Stimulated activated CD4-positive, alpha-beta T cell treated with anti-CD3 and anti-CD28 coated beads, Interleukin-15, amount 100 ng/mL, for 1 hour (primary cell): ENCODE data around the gene ADGRA3.

ENCODE experiments used
- DNase-seq, 2 donors: peaks; one replicate each; pipeline ENCODE4 v3.0.0-alpha.2; 2020; ENCODE audit warnings: low read depth in 1 of 2, low spot score in 1 of 2

ADGRA3 gene

DNA sequence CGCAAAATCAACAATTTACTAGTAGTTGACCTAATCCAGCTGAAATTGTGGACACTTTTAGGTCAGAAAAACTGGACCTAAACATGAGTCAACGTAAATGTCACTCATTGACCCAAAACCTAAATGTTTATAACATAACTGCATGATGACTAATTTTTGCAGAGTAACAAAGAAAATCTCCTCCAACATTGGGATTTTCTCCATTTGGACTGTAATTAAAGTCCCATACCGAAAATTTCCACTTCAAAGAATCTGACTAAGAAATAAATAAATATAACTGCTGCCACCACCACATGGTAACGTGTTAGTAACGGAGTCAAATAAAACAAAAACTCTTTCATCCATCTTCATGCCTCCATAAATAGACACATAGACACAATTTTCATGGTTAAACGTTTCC lies 1.9 kb downstream of the ADGRA3 start:
- DNase-seq = no peak

DNA sequence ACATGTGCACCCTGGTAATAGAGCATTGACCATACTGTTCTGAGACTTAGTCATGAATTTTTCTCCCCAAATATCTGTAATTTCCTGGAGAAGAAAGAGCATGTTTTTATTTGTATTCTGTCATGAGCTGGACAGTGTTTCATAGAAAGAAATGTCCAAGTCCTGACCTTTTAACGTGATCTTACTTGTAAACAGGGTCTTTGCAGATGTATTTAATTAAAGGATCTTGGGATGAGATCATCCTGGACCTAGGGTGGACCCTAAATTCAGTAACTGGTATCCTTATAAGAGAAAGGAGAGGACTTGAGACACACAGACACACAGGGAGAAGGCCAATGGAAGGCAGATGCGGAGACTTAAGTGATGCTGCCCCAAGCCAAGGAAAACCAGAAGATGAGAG lies 3.6 kb downstream of the ADGRA3 start:
- no peak for DNase-seq

DNA sequence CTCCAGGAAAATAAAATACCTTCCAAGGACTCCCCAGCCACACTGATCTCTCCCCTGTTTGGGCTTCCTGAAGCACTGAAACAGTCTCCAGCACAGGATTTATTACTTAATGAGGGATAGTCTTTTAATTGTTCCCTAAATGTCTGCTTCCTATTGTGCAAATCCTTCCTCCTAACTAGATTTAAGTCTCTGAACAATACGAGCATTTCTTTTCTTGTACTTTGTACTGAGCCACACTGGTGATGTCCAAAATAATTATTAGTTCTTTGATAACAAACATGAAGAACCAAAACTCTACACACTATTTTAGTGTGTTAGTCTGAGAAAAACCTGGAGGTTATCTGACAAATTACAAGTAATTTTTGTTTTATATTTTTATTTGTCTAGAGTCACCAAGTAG lies 5.1 kb downstream of the ADGRA3 start:
- DNase-seq = no peak

DNA sequence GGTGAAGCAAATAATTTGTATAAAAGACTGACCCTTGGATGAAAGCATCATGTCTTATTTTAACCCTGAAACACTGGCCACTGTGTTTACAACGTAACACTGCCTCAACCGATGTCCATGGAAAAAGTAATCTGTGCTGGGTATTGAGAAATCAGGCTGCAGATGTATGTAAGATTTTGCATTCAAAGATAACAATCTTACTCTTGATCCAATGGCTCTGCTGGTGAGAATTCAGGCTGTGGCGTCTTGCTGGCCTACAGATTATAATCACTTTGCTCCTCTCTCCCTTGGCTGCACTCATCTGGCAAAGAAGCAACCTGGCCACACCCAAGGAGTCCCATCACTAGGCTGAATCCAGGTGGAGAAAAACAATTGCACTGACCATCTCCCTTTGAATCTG lies 7.5 kb downstream of the ADGRA3 start:
- no peak for DNase-seq

DNA sequence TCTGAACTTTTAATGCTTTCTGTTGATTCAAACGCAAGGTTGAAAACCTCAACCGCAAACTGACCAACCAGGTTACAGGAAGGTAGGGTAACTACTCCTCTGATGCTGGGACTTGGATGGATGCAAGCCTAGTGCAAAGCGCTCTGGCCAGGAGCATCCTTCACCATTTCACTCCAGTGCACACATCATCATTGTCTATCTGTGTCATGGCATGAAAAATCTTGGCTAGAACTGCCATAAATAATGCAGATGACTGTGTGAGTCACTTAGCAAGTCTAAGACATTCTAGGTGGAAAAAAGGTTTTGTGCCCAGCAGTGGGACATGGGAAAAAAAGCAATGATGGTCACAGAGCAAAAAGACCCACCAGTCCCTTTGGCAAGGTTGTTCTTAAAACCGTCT lies 10.9 kb downstream of the ADGRA3 start:
- DNase-seq = no peak

DNA sequence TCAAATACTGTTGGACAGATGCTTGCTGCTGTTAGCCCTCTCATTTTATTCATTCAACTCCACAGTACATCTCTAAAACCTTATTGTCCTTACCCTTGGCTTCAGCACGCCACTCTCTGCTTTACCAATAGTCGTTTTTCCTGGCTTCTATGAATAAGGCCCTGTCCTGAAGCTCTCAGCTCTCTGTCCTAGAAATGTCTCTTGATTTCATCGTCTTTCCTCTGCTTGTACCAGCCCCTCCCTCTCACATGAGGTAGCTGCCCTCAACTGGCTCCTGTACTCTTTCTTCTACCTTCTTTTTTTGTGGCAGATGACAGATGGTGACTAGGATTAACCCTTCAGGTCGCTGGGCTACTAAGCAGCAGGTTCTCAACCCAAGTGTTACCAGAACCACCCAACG lies 11.4 kb downstream of the ADGRA3 start:
- no peak for DNase-seq

DNA sequence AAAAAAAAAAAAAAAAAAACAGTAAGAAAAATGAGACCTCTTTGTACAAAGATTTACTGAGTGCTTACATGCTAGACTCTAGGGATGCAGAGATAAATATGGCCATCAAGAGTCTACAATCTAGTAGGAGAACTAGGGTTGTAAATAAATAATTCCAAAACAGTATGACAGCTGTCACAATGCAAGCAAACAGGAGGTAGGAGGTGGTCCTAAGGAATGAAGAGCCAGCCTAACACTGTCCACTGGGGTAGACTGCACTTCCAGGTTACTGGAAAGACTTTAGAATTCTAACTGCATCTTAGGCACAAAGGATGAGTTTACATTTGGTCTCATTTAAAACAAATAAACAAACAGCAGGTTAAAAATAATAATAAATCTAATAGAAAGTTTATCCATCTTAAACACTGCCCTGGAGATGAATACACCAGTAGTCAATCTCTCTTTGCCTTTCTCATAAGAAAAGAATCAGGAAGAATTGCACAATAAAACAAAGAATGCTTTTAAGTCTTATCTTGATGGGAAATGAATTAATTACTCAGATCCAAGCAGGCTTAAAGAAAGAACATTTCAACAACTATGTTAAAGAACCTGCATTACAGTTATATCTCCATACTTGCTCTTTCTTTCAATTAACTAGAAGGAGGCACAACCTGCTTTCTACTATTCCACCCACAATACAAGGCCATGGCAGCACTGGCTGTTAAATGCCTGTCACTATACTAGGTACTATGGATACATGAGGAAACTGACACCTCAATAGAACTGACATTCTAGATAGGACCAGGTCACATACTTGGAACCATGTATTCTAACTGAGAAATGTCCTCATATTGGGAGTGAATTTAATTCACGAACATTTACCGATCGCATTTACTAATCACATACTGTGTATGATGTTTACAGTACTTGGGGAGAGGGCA lies 12.7 kb downstream of the ADGRA3 start:
- no peak for DNase-seq

DNA sequence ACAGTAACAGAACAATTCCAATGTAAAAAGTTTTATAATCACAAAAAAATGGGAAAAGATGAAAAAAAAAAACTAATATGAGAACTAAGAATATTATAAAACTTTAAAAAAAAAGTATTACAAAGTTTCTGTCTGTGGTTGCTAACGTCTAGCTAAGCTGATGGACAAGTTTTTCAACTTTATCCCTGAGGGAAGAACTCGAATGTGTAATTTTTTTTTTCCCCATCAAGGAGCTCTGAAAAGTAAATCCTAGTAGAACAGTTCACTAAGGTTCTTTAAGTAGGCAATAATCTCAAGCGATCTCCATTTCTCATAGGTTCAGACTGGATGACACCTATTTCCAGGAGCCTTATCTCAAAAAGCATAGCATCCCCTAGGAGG lies 14.2 kb downstream of the ADGRA3 start:
- DNase-seq = no peak

DNA sequence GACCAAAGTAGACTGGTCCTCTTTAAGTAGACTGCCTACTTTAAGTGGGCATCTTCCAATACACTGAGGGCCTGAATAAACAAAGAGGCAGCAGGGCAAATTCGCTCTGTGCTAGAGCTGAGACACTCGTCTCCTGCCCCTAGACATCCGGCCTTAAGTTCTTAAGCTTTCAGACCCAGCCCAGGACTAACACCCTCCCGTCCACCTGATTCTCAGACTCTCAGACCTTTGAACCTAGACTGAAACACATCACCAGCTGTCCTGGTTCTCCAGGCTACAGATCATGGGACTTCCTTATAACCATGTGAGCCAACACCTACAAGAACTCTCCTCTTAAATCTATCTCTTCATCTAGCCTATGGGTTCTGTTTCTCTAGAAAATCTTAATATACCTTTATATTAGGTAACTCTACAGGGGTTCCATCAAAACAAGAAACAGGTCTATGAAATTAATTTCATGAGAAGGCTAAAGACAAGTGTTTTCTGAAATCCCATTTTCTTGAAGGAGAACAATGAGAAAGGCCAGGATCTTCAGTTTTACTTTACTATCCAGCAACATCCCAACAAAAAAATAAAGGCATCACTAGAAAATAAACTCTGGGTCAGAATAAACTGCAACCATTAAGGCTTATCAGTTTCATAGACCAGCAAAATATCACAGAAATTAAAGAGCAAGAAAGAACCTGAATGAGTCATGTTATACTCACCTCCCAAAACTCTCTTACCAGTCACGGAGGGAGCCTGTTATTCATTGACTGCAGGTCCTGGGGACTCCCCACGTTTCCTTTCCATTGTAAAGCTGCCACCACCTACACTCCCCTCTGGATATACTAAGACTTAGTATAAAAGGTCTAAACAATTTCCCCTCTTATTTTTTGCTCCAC lies 14.8 kb downstream of the ADGRA3 start:
- no peak for DNase-seq

DNA sequence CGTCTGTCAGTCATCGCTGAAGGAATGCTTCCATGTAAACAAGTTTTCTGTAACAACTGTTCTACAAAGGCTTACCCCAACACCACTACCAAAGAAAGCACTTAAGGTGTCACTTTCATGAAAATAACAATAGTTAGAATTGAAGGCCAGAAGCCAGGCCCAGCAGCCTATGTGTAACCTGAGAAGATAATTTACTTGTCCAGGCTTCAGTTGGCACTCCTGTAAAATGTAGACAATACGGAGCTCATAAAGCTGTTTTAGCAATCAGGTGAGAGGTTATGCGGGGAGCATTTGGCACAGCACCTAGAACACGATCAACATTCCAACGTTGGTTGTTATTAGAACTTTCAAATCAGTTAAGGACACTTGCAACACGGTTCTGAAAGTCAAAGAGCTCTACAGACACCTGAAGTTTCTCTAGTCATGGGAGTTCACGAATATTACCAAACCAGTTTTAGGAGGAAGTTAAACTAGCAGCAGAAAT lies 15.7 kb downstream of the ADGRA3 start:
- DNase-seq = no peak

DNA sequence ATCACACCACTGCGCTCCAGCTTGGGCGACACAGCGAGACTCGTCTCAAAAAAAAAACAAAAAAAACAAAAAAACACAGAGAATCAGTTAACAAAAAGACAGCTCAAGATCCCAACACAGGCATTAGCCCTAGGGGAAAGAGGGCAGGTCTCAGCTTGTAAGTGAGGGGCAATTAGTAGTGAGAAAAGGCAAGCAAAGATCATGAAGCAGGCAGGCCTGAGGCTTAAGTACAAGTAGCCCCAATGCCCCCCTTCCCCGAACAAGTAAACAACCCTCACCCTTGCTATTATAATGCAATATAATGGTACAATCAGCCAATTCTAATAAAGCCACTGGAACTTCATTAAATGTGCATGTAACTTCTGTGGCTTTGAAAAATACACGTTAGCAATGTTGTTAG lies 17.0 kb downstream of the ADGRA3 start:
- no peak for DNase-seq

DNA sequence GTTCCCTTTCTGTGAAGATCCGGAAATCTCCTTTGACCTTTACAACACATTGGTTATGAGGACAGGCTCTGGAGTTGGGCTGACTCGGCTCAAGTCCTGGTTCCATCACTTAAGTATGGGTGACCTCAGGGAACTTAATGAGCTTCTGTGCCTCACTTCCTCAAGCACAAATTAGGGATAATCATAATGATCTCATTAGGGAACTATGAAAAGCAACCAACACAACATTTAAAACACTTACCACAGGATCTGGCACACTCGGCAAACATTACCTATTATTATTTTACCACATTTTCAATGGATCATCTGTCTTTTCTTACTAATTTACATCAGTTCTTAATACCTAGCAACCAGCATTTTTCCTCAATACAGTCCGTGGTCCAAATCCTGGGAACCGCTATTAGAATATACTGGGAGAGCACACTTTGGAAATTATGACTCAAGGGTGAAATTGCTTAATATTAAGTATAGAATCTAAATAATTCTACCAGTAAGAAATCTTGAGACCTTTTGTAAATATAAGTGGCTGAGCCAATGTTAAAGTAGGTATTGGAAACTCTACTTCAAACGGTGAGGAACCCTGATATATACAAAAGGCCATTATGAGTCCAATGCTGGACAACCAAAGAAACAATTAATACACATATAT lies 19.6 kb downstream of the ADGRA3 start:
- DNase-seq = no peak

DNA sequence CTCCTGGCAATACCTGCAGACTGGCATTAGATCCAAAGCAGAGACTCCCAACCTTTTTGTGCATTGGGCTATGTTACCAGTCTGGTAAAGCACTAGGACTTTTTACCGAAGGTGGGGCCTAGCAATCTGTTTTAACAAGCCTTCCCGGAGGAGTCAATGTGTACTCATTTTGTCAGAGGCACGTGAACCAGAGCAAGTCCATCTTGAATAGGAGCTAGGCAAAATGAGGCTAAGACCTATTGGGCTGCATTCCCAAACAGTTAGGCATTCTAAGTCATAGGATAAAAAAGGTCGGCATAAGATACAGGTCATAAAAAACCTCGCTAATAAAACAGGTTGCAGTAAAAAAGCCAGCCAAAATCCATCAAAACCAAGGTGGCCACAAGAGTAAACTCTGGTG lies 22.3 kb downstream of the ADGRA3 start:
- no peak for DNase-seq

DNA sequence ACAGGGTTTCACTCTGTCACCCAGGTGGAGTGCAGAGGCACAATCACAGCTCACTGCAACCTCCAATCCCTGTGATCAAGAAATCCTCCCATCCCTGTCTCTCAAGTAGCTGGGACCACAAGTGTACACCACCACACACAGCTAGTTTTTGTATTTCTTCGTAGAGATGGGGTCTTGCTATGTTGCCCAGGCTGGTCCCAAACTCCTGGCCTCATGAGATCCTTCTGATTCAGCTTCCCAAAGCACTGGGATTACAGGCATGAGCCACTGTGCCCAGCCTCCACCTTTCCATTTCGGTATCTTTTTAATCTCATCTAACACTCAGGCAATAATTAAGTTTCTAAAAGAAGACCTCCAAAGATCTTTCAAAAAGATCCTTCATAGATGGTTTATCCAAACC lies 22.9 kb downstream of the ADGRA3 start:
- DNase-seq = no peak

DNA sequence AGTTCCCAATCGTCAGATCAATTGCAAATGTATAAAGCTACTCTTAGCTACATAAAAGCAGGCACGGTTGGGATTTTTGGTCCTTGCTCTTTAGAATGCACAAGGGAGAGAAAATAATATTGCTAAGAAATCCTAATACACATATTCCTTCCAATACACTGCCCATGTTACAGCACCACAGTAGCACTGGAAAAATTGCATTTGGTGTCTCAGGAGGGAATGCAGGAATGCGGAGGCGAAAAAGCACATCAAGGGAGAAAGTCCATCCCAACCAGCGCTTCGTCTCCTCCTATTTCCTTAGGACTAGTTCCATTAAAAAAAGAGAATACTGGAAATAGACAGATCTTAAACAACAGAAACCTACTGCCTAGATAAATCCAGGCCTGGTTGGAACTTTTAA lies 23.9 kb downstream of the ADGRA3 start:
- no peak for DNase-seq

DNA sequence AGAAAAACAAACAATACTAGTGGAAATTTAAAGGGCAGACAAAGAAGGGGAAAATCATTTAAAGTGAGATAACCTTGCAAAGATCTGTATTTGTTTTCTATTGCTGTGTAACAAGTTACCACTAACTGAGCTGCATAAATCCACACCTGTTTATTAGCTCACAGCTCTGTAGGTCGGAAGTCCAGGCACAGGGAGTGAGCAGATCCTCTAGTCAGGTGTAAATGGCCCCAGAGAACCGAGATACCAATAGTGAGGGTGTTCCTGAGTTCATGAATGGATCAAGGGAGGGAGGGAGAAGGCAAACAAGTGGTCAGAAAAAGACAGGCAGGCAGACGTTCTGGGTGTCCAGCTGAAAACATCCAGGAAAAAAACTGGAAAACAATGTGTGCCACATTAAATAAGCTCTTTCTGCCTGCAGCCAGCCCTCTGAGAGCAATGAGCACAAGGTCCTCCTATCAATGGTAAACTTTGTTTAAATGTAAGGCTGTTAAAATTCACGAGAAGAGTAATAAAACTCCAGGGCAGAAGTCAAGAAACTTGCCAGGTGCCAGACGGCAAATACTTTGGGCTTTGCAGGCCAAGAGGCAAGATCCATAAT lies 25.0 kb downstream of the ADGRA3 start:
- no peak for DNase-seq

DNA sequence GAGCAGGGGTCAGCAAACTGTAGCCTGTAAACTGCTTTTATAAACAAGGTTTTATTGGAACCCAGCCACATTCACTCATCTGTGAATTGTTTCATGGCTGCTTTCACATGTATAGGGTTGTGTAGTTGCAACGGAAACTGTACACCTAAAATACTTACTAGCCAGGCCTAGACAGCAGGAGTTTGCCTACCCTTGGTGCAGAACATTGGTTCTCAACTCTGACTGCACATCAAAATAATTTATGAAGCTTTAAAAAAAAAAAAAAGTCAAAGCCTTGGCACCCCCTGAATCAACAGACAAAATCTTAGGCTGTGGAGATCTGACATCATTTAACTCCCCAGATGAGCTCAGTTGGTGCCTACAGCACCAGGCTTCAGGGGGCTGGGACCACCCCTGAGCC lies 27.8 kb downstream of the ADGRA3 start:
- no peak for DNase-seq

DNA sequence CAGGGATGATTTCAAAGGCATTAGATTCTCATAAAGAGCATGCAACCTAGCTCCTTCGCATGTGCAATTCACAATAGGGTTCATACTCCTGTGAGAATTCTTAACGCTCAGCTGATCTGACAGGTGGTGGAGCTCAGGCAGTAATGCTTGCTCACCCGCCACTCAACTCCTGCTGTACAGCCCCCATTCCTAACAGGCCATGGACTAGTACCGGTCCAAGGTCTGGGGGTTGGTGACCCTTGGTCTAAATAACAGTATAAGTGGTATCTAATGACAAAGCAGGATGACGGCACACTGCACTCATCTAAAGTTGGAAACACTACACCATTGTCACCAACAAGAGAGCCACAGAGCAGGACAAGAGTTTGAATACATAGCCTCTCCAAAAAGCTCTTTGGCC lies 28.5 kb downstream of the ADGRA3 start:
- no peak for DNase-seq

DNA sequence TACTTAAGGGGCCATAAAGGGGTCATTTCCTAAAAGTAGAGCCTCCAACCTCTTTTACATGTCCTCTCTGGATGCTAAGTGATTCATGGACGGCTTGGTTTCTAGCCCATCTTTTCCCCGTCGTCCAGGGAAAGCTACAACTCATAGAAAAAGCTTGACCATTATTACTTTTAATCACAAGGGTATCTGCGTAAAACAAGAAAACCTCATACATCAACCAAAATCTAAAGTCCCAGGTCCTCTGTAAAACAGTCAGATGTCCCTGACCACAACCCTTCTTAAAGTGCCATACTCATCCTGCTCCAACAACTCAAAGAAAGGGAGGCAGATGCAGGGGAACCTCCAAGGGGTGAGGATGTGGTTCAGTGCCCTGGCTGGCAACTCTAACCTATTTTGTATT lies 29.6 kb downstream of the ADGRA3 start:
- no peak for DNase-seq

DNA sequence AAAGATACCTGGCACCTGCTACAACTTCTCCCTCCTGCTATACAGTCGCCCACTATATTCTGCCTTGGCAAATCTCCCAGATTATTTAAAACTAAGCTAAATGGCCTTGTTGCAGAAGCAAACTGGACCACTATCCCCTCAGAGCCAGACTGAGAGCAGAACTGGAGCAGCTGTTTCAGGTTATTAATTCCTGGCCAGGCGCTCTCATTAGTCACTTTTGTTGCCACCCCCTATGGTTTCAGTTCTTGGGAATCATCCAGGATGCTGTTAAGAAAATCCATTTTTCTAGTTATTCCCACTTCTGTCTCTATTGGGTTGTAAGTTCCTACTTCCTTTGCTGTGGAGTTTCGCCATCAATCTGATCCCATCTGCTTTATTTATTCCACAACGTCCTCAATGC lies 30.1 kb downstream of the ADGRA3 start:
- DNase-seq = no peak

DNA sequence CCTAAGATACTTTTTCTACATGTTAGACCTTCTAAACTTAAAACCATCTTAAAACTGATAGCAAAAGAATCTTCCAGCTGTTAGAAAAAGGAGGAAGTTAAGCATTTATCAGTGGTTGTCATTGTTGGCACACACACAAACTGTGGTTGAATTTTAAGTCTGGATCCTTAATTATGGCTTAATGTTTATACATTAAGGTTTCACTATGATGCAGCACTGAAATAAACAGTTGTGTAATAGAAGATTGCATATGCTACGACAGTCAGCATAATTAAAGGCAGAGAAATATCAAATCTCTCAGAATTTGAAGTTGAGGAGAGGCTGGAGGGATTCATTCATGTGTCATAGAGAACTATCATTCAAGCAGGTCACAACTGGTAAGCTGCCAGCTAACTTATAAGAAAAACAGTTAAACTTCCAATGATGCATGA lies 32.3 kb downstream of the ADGRA3 start:
- DNase-seq = no peak
